HG03354 (cell line): ENCODE results near the gene YJEFN3.
A peak's percentile ranks its signal among the peaks of the same experiment; 100 is the strongest.

Experiments
- ATAC-seq: cut with Tn5 transposase; IDR thresholded peaks from one replicate; pipeline ENCODE4 v1.9.1; 2021; ENCODE audit warnings: mild to moderate bottlenecking; ENCODE audit not compliant: unreplicated experiment, poor library complexity, severe bottlenecking

The YJEFN3 gene

GRCh38 chr19:19535311-19536191, 6.8 kb downstream of the YJEFN3 start:
- no peak for ATAC-seq

DNA sequence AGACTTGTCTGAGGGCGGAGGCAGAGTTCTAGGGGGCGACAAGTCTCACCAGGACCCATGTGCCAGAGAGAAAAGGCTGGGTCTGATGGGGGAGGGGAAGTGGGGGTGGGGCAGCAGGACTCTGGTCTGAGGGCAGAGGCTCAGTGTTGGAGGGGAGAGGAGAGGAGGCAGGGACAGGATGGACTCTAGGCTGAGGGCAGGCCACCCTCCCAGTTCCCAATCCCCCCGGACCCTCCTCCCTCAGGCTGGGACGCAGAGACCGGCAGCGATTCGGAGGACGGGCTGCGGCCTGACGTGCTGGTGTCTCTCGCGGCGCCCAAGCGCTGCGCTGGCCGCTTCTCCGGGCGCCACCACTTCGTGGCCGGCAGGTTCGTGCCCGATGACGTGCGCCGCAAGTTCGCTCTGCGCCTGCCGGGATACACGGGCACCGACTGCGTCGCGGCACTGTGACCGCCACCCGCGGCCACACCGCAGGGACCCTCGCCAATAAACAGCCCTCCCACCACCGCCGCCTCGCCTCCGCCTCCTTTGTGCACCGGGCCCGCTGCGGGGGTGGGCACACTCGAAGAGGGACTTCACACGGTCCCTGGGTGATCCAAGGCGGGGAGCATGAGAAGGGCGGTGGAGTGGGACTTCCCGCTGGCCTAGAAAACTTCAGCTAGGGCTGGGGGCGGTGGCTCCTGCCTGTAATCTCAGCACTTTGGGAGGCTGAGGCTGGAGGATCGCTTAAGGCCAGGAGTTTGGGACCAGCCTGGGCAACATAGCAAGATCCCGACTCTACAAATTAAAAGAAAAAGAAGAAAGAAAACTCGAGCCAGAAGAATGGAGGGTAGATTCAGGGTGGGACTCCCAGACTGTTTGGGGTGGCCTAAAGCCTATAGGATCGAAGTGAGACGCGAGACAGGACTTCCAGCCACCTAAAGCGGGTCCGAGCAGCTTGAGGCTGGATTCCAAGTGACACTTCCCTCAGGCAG, 8.7 kb downstream of the YJEFN3 start:
- no peak for ATAC-seq

- ATAC-seq: no peak
Measured at GRCh38 chr19:19538061-19538784, 9.5 kb downstream of the YJEFN3 start, which contains the start of gene CILP2. Gene CILP2 (plus strand): TSS chr19:19538265. CDS start chr19:19538350, 85 bp downstream.

GRCh38 chr19:19538785-19539166, 10.1 kb downstream of the YJEFN3 start:
- no peak for ATAC-seq

- ATAC-seq: no peak
Measured at GRCh38 chr19:19539698-19540063, 11.0 kb downstream of the YJEFN3 start.

DNA sequence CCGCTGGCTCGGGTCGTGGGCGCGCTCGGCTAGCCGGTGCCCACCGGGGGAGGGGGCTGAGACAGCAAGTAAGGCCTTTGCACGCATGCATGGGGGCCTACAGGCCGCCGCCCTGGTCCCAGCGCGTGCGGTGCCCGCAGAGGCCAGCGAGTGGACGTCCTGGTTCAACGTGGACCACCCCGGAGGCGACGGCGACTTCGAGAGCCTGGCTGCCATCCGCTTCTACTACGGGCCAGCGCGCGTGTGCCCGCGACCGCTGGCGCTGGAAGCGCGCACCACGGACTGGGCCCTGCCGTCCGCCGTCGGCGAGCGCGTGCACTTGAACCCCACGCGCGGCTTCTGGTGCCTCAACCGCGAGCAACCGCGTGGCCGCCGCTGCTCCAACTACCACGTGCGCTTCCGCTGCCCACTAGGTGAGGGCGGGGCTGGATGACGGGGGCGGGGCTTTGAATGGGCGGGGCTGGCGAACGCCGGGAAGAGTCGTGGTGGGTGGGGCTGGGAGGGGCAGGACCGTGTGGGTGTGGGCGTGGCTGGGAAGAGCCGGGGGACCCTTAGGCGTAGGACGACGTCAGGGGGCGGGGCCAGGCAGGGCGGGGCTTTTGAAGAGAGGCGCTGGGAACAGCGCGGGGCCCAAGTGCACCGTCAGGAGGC, 11.5 kb downstream of the YJEFN3 start:
- ATAC-seq: no peak

DNA sequence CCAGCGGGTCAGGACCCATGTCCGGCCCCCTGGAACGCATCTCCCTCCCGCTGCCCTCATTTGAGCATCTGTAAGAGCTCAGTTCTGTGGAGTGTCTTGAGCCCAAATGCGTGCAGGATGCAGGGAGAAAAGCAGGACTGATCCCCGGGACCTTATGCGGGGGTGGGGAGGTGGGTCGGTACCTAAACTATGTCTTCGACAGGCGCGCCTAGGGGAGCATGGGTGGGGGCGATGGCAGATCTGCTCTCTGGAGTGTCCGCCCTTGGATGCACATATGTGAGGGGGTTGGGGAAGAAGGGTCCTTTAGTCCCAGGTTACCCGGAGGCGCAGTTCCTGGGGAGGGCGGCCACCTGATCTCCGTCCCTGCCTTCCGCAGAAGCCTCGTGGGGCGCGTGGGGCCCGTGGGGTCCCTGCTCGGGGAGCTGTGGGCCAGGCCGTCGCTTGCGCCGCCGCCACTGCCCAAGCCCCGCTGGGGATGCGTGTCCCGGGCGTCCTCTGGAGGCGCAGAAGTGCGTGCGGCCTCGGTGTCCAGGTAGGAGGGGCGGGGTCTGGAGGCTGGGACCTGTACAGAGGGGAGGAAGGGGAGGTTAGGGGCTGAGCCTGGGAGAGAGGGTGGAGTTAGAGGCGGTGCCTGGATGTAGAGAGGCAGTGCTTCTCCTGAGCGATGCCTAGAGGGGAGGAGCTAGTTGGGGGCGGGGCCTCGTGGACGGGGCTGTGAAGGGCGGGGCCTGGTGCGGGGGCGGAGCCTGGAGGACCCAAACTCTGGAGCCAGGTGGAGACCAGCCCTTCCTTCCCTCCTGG, 12.2 kb downstream of the YJEFN3 start:
- peak; percentile 58 for ATAC-seq

DNA sequence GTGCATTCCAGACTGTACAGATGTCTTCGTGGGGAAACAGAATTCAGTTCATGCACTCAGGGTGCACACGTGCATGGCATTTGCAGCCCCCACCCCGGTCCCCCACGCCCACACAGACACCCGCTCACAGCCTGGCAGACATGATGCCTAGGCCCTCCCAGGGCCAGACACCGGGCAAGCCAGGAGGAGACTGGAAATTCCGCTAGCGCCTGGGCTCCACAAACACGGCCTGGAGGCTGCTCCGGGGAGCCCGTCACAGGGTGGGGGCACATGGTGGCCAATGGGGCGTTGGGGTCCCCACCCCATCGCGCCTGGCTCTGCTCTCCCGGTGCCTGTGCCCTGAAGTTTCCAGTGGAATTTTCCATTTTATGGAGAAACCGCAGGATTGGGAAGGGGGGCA, 12.9 kb downstream of the YJEFN3 start:
- ATAC-seq: no peak

- ATAC-seq: no peak
Measured at GRCh38 chr19:19542507-19542906, 13.8 kb downstream of the YJEFN3 start.

DNA sequence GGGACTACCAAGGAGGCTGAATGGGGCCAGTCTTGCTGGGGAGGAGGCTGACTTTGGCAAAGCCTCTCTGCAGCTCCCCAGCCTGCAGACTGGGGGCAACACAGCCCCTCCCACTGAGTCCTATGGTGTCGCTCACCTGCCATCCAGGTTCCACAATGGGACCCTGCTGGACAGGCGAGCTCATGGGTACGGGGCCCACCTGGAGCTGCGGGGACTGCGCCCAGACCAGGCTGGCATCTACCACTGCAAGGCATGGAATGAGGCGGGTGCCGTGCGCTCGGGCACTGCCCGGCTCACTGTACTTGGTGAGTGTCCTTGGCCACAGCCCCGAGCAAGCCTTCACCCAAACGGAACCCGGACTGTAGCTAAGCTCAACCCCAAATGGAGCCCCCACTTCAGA, 14.4 kb downstream of the YJEFN3 start:
- no peak for ATAC-seq

DNA sequence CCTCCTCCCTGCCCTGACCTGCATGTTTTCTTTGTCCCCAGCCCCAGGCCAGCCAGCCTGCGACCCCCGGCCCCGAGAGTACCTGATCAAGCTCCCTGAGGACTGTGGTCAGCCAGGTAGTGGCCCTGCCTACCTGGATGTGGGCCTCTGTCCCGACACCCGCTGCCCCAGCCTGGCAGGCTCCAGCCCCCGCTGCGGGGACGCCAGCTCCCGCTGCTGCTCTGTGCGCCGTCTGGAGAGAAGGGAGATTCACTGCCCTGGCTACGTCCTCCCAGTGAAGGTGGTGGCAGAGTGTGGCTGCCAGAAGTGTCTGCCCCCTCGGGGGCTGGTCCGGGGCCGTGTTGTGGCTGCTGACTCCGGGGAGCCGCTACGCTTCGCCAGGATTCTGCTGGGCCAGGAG, 14.9 kb downstream of the YJEFN3 start:
- no peak for ATAC-seq

DNA sequence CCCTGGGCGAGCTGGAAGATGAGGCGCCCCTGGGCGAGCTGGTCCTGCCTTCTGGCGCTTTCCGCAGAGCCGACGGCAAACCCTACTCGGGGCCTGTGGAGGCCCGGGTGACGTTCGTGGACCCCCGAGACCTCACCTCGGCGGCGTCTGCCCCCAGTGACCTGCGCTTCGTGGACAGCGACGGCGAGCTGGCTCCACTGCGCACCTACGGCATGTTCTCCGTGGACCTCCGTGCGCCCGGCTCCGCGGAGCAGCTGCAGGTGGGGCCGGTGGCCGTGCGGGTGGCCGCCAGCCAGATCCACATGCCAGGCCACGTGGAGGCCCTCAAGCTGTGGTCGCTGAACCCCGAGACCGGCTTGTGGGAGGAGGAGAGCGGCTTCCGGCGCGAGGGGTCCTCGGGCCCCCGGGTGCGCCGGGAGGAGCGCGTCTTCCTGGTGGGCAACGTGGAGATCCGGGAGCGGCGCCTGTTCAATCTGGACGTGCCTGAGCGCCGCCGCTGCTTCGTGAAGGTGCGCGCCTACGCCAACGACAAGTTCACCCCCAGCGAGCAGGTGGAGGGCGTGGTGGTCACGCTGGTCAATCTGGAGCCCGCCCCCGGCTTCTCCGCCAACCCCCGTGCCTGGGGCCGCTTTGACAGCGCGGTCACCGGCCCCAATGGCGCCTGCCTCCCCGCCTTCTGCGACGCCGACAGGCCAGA, 15.7 kb downstream of the YJEFN3 start:
- ATAC-seq: no peak

DNA sequence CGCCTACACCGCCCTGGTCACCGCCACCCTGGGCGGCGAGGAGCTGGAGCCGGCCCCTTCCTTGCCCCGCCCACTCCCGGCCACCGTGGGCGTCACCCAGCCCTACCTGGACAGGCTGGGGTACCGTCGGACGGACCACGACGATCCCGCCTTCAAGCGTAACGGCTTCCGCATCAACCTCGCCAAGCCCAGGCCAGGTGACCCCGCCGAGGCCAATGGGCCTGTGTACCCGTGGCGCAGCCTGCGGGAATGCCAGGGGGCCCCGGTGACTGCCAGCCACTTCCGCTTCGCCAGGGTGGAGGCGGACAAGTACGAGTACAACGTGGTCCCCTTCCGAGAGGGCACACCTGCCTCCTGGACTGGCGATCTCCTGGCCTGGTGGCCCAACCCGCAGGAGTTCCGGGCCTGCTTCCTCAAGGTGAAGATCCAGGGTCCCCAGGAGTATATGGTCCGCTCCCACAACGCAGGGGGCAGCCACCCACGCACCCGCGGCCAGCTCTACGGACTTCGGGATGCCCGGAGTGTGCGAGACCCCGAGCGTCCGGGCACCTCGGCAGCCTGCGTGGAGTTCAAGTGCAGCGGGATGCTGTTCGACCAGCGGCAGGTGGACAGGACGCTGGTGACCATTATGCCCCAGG, 16.4 kb downstream of the YJEFN3 start:
- no peak for ATAC-seq

DNA sequence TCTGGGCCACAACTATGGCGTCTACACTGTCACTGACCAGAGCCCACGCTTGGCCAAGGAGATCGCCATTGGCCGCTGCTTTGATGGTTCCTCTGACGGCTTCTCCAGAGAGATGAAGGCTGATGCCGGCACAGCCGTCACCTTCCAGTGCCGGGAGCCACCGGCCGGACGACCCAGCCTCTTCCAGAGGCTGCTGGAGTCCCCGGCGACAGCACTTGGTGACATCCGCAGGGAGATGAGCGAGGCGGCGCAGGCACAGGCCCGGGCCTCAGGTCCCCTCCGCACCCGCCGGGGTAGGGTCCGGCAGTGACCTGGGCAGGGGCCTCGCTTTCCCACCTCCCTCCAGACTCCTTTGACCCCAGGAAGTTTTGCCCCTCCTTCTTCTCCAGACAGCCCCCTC, 17.0 kb downstream of the YJEFN3 start:
- ATAC-seq: no peak

DNA sequence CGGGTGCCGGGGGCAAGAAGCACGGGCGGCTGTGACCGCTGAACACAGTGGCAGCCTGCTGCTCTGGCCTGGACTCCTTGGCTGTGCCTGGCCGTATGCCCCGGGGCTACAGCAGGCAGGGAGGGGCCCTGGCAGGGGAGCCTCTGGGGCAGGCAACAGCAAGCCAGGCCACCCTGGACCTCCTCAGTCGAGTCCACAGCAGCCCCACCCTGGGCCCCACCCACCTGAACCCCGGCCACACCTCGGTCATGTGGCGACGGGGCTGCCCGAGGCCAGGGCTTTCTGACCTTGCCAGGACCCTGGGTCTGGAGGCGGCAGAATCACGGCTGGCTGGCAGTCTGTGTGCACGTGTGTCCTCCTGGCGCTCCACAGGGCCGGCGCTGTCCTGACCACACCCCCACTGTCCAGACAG, 18.0 kb downstream of the YJEFN3 start:
- no peak for ATAC-seq

DNA sequence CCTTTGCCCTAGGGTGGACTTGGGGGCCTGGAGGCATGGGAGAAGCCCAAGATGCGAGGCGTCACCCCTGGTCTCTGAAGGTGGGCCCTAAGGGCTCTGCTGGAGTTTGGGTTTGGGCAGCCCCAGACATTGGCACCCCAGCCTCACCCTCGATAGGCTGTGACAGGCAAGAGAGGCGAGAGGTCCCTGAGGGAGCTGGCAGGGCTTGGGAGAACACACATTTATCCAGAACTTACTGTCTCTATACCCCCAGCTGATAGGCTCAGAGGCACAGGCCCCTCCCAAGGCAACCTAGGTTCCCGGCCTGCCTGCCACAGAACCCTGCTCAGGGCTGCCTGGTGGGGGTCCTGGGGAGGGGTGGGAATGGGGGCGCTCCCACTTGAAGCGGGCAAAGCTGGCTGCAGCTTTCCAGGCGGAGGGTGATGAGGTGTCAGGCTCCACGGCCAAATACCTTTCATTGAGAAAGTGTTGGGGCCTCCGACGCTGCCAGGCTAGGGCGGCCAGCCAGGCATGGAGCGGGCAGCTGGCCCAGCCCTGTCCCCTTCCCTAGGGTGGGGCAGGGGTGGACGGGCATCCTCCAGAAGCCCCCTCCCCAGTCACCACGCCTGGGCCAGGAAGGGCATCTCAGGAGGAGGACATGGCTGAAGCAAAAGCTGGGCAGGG, 19.1 kb downstream of the YJEFN3 start:
- no peak for ATAC-seq
